Measurements from ENCODE around the gene GRID2IP.

The GRID2IP gene

GRCh38 chr7:6551016-6551511 is at the start of gene GRID2IP:
Gene GRID2IP (minus strand): TSS chr7:6551461. CDS start chr7:6551436, 25 bp downstream.
- no peak within 1 kb of the TSS for H3K4me3 ChIP-seq (ENCODE audit: low read depth, low read length)
- no peaks in the 10 kb centered on the region for H3K9me3 ChIP-seq (ENCODE audit: control insufficient read depth, insufficient read depth, low read depth, low read length)
- TF ChIP-seq HOXA7 (CRISPR knock-in tag; IDR thresholded peaks at IDR 0.05; ENCODE audit: borderline replicate concordance), result no peak
- H3K27ac ChIP-seq (ENCODE audit: extremely low read depth, low read depth, low read length), result no peak within 1 kb of the TSS
- no peaks in the 10 kb centered on the region for H3K36me3 ChIP-seq (ENCODE audit: control insufficient read depth in 2 of 2, insufficient read depth in 1 of 2, low read length in 2 of 2)
- ChIA-PET CTCF (no interaction called here), POLR2A (no interaction called here)
- no peaks in the 10 kb centered on the region for H3K4me1 ChIP-seq (ENCODE audit: control insufficient read depth, insufficient read depth, low read length)

GRCh38 chr7:6600093-6600492 is 48.8 kb upstream of the GRID2IP start:
- CTCF ChIA-PET, result interaction anchor here (0.6 to 1.2 kb wide), 4 partner anchors 46 to 340 kb away, joined by 3 to 4 read pairs (median 3); no protein-coding TSS in a partner anchor

GRCh38 chr7:6590645-6591110 is 39.4 kb upstream of the GRID2IP start:
- POLR2A ChIA-PET, result interaction anchor here (0.8 to 1.6 kb wide), 4 partner anchors 10 to 266 kb away, joined by 3 to 5 read pairs (median 4); no protein-coding TSS in a partner anchor
- peak overlapping the region; percentile 89 for H3K27ac ChIP-seq (ENCODE audit: extremely low read depth, low read depth, low read length)
- no peaks in the 10 kb centered on the region for H3K9me3 ChIP-seq (ENCODE audit: control insufficient read depth, insufficient read depth, low read depth, low read length)
- no peaks in the 10 kb centered on the region for H3K4me1 ChIP-seq (ENCODE audit: control insufficient read depth, insufficient read depth, low read length)
- no peak for TF ChIP-seq ZEB2 (tag by site-specific recombination; IDR thresholded peaks at IDR 0.05)
- TF ChIP-seq GFI1B (tag by site-specific recombination; IDR thresholded peaks at IDR 0.05), result no peak
- peak; percentile 90; the same call in 1 of the 2 replicates for TF ChIP-seq ZBTB20 (tag by site-specific recombination; IDR thresholded peaks at IDR 0.05)
- no peak for TF ChIP-seq ZNF768 (tag by site-specific recombination; IDR thresholded peaks at IDR 0.05)
- TF ChIP-seq ZNF354C (tag by site-specific recombination; IDR thresholded peaks at IDR 0.05; ENCODE audit: borderline replicate concordance, low read depth), result no peak
- TF ChIP-seq ZNF449 (tag by site-specific recombination; IDR thresholded peaks at IDR 0.05), result 0 out of 2 replicates have a peak, but pooled peaks have one; percentile 11
- no peak for TF ChIP-seq ZNF626 (tag by site-specific recombination; IDR thresholded peaks at IDR 0.05)
- no peak for TF ChIP-seq ZNF596 (tag by site-specific recombination; IDR thresholded peaks at IDR 0.05)
- TF ChIP-seq AEBP2 (tag by site-specific recombination; IDR thresholded peaks at IDR 0.05; ENCODE audit: borderline replicate concordance), result no peak
- TF ChIP-seq KLF10 (tag by site-specific recombination; IDR thresholded peaks at IDR 0.05), result no peak
- TF ChIP-seq ZNF610 (tag by site-specific recombination; IDR thresholded peaks at IDR 0.05; ENCODE audit: borderline replicate concordance), result no peak
- 0 out of 2 replicates have a peak, but pooled peaks have one; percentile 6 for TF ChIP-seq ZBTB48 (tag by site-specific recombination; IDR thresholded peaks at IDR 0.05)
- TF ChIP-seq ZNF335 (tag by site-specific recombination; conservative IDR thresholded peaks at IDR 0.05), result peak; percentile 61; the same call in 1 of the 2 replicates
- 0 out of 2 replicates have a peak, but pooled peaks have one; percentile 8 for TF ChIP-seq PATZ1 (tag by site-specific recombination; IDR thresholded peaks at IDR 0.05)
- no peak for TF ChIP-seq ZNF510 (tag by site-specific recombination; IDR thresholded peaks at IDR 0.05; ENCODE audit: insufficient replicate concordance)
- no peak for TF ChIP-seq PRDM4 (tag by site-specific recombination; IDR thresholded peaks at IDR 0.05)
- TF ChIP-seq ZNF404 (tag by site-specific recombination; IDR thresholded peaks at IDR 0.05), result no peak
- H3K4me3 ChIP-seq (ENCODE audit: low read depth, low read length), result peak overlapping the region; percentile 88
- H3K36me3 ChIP-seq (ENCODE audit: control insufficient read depth in 2 of 2, insufficient read depth in 1 of 2, low read length in 2 of 2), result peaks cover 54 to 60% of the 10 kb centered on the region in 2 experiments
- CTCF ChIA-PET, result interaction anchor here (0.6 to 5.5 kb wide), 8 partner anchors 8 to 75 kb away, joined by 3 to 28 read pairs (median 4); no protein-coding TSS in a partner anchor

More at GRCh38 chr7:6600093-6600492, 48.8 kb upstream of the GRID2IP start:
- H3K27ac ChIP-seq (ENCODE audit: extremely low read depth, low read depth, low read length), result no peak overlapping the region
- no peaks in the 10 kb centered on the region for H3K4me1 ChIP-seq (ENCODE audit: control insufficient read depth, insufficient read depth, low read length)
- POLR2A ChIA-PET, result interaction anchor here (1.0 kb wide), 1 partner anchor 11 kb away, joined by 3 read pairs; the partner anchor contains the start of gene INTS15
- peaks cover 47 to 65% of the 10 kb centered on the region in 2 experiments; a peak in 2 of 3 replicates for H3K36me3 ChIP-seq (ENCODE audit: control insufficient read depth in 2 of 2, insufficient read depth in 1 of 2, low read length in 2 of 2)
- H3K4me3 ChIP-seq (ENCODE audit: low read depth, low read length), result no peak overlapping the region
- no peaks in the 10 kb centered on the region for H3K9me3 ChIP-seq (ENCODE audit: control insufficient read depth, insufficient read depth, low read depth, low read length)
- TF ChIP-seq ZNF560 (tag by site-specific recombination; IDR thresholded peaks at IDR 0.05; ENCODE audit: borderline replicate concordance), result no peak
- peak; percentile 76 for TF ChIP-seq SCRT2 (tag by site-specific recombination; IDR thresholded peaks at IDR 0.05)
- no peak for TF ChIP-seq GLIS1 (tag by site-specific recombination; IDR thresholded peaks at IDR 0.05)
- no peak for TF ChIP-seq ZNF146 (tag by site-specific recombination; IDR thresholded peaks at IDR 0.05)
- TF ChIP-seq ZNF404 (tag by site-specific recombination; IDR thresholded peaks at IDR 0.05), result no peak
- TF ChIP-seq SCRT1 (tag by site-specific recombination; IDR thresholded peaks at IDR 0.05; ENCODE audit: borderline replicate concordance), result 0 out of 2 replicates have a peak, but pooled peaks have one; percentile 13

All from HEK293 (cell line).